GM19463 (cell line): Measurements from ENCODE around the gene OR10H4.
"Not testable (repeated sequence)": the region's sequence is repeated elsewhere in the genome, so short reads cannot be mapped to it uniquely, and the experiment has no call there.

Source experiments
- ATAC-seq: cut with Tn5 transposase; IDR thresholded peaks from one replicate; pipeline ENCODE4 v1.9.1; 2021; ENCODE audit warnings: mild to moderate bottlenecking, moderate library complexity; ENCODE audit not compliant: unreplicated experiment

OR10H4 gene

GRCh38 chr19:15948223-15949058 lies at the start of gene OR10H4:
Gene OR10H4, plus strand, starts transcription at chr19:15949008. Its CDS starts 0 bp downstream, at chr19:15949008.
- ATAC-seq, result no peak

GRCh38 chr19:15899561-15899960 lies 49.2 kb upstream of the OR10H4 start:
- ATAC-seq, result not testable (repeated sequence)

- ATAC-seq, result not testable (repeated sequence)
These were observed 48.8 kb upstream of the OR10H4 start for GRCh38 chr19:15900032-15900431.

GRCh38 chr19:15900504-15900903 lies 48.3 kb upstream of the OR10H4 start:
- no peak for ATAC-seq

- ATAC-seq, result no peak
These were observed 46.6 kb upstream of the OR10H4 start for GRCh38 chr19:15902254-15902653.

- not testable (repeated sequence) for ATAC-seq
These were observed 45.9 kb upstream of the OR10H4 start for GRCh38 chr19:15902898-15903297.

GRCh38 chr19:15905026-15905425 lies 43.8 kb upstream of the OR10H4 start:
- ATAC-seq, result no peak

- no peak for ATAC-seq
These were observed 37.1 kb upstream of the OR10H4 start for GRCh38 chr19:15911599-15912235.

- no peak for ATAC-seq
These were observed 35.4 kb upstream of the OR10H4 start for GRCh38 chr19:15913384-15913783.

GRCh38 chr19:15913830-15914229 lies 35.0 kb upstream of the OR10H4 start:
- ATAC-seq, result no peak

- no peak for ATAC-seq
These were observed 33.7 kb upstream of the OR10H4 start for GRCh38 chr19:15915109-15915508.

GRCh38 chr19:15919243-15919642 lies 29.6 kb upstream of the OR10H4 start:
- ATAC-seq, result no peak

GRCh38 chr19:15922021-15922420 lies 26.8 kb upstream of the OR10H4 start:
- ATAC-seq, result no peak

GRCh38 chr19:15923702-15924101 lies 25.1 kb upstream of the OR10H4 start:
- ATAC-seq, result no peak

- no peak for ATAC-seq
These were observed 22.3 kb upstream of the OR10H4 start for GRCh38 chr19:15926484-15926883.

GRCh38 chr19:15928321-15928720 lies 20.5 kb upstream of the OR10H4 start:
- no peak for ATAC-seq

GRCh38 chr19:15933761-15934331 lies 15.0 kb upstream of the OR10H4 start:
- ATAC-seq, result not testable (repeated sequence)

- ATAC-seq, result no peak
These were observed 14.3 kb upstream of the OR10H4 start, which contains the start of gene CYP4F11 for GRCh38 chr19:15934332-15935078. Gene CYP4F11, minus strand, starts transcription at chr19:15934529. Its CDS starts 121 bp downstream, at chr19:15934408.

- no peak for ATAC-seq
These were observed 13.6 kb upstream of the OR10H4 start for GRCh38 chr19:15935167-15935702.

- no peak for ATAC-seq
These were observed 12.6 kb upstream of the OR10H4 start for GRCh38 chr19:15936173-15936572.

- ATAC-seq, result no peak
These were observed 11.9 kb upstream of the OR10H4 start for GRCh38 chr19:15936950-15937349.
